Right forelimb (tissue), 1 donor: ENCODE results near the gene LRRC37B.
"Not testable (repeated sequence)": the region's sequence is repeated elsewhere in the genome, so short reads cannot be mapped to it uniquely, and the experiment has no call there.

Source experiments
- DNase-seq: peaks from one replicate; pipeline ENCODE4 v3.0.0-alpha.2; 2018

The LRRC37B gene

GRCh38 chr17:32099686-32100085 is 92.5 kb downstream of the LRRC37B start:
- no peak for DNase-seq

- not testable (repeated sequence) for DNase-seq
Measured at GRCh38 chr17:32100323-32100722, 93.1 kb downstream of the LRRC37B start.

GRCh38 chr17:32100971-32101631 is 93.9 kb downstream of the LRRC37B start:
- DNase-seq, result no peak

GRCh38 chr17:32102172-32102571 is 95.0 kb downstream of the LRRC37B start:
- no peak for DNase-seq

- no peak for DNase-seq
Measured at GRCh38 chr17:32102646-32103186, 95.5 kb downstream of the LRRC37B start.
